ENCODE measurements around the gene CSMD2.

The CSMD2 gene

GRCh38 chr1:33893147-33893830, 271.7 kb downstream of the CSMD2 start:
- DNase-seq, result no peak

DNA sequence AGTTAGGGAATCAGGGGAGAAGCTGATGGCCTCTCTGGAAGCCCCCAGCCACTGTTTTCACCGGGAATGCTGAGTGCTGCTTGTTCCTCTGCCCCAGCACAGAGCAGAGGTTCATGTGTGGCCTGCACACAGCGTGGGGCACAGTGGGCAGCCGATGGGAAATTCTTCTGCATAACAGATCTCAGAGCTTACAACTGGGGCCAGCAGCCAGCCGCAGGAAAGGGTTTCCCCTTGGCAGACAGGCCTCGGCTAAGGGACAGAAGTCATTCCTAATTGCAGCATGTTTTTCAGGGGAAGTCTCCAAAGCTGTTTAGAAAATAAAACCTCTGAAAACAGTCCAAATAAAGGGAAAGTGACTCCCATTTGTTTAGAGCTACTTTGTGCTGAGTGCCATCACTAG, 278.5 kb downstream of the CSMD2 start:
- no peak for DNase-seq

GRCh38 chr1:33880305-33880704, 284.7 kb downstream of the CSMD2 start:
- no peak for DNase-seq

DNA sequence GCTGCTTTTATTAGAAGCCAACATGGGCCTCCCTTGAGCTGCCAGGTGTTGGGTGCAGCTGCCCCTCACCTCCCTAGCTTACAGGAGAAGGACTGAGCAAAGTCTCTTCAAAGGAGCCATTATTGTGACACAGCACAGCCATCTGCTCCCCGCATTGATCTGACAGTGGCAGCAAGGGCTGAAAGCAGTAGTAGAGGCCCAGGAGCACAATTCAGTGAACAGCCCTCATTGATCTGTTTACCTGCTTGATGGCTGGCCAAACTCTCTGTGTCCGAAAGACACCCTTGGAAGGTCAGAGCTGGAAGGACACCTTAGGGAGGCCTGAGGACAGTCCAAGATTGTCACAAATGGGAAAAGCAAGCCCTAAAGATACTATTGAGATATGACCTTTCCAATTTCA, 286.6 kb downstream of the CSMD2 start:
- no peak for DNase-seq

DNA sequence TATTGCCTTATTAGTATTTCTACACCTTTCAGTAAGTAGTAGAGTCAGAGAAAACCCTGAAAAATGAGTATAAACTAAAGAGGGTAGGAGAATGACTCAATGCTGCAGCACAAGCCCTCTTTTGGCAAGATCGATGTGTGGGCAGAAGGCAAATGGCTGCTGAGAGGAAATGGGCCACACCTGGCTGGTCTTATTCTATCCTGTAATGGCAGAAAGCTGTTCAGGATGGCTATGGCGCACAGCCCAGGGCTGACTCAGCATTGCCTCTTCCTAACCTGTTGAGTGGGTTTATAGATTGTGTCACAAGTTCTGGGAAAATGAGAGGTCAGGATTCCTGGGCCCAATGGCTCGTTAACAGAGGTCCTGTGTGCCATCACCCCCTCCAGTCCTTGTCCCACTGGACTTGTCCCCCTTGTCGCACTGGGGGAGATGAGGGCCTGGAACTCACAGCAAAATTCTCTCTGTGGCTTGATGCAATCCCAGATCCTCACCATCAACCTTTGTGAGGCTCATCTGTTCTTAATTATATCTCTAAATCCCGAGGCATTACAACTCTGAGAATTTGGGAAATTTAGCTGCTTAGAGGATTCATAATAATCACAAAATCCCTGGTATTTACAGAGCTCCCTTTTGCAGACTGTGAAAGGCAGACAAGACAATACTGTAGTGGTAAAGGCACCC, 287.9 kb downstream of the CSMD2 start:
- DNase-seq, result no peak

- DNase-seq, result no peak
Observed at GRCh38 chr1:33875862-33876261, 289.2 kb downstream of the CSMD2 start.

DNA sequence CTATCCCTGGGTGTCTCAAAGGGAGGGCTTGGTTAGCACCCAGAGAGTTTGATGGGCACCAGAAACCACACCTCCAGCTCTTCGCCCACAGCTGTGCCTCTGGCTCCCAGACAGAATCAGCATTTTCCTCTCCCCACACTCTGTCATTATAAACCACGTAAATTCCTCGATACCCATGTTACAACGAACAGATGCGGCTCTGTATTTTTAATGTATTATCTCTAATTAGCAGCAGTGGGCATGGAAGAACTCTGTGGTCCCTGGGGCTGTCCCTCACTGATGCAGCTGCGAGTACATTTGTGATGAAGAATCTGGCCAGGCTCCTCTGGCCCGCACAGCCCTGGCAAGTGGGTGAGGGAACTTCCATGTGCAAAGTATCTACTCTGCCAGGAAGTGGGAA, 290.4 kb downstream of the CSMD2 start:
- no peak for DNase-seq

GRCh38 chr1:33872683-33873082, 292.3 kb downstream of the CSMD2 start:
- no peak for DNase-seq

- no peak for DNase-seq
Observed at GRCh38 chr1:33872275-33872674, 292.8 kb downstream of the CSMD2 start.

DNA sequence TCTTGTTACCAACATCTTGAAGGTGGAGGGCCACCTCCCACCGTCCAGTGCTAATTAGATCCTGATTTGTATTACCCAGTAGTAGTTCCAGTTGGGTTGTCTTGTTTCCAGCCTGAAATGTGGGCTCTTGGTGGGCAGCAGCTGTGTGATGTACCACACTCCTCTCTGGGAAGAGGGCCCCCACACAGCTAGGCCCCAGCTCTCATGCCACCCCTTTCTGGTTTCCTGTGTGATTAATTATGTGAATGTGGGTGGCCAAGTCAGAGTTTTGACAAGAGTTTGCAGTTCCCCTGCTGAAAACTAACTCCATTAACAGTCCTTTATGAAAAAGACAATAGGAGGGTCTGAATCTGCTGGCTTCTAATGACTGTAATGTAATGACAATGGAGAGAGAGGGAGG, 297.3 kb downstream of the CSMD2 start:
- no peak for DNase-seq

GRCh38 chr1:33866281-33866680, 298.7 kb downstream of the CSMD2 start:
- DNase-seq, result no peak

- DNase-seq, result no peak
Observed at GRCh38 chr1:33864460-33865389, 300.3 kb downstream of the CSMD2 start.

DNA sequence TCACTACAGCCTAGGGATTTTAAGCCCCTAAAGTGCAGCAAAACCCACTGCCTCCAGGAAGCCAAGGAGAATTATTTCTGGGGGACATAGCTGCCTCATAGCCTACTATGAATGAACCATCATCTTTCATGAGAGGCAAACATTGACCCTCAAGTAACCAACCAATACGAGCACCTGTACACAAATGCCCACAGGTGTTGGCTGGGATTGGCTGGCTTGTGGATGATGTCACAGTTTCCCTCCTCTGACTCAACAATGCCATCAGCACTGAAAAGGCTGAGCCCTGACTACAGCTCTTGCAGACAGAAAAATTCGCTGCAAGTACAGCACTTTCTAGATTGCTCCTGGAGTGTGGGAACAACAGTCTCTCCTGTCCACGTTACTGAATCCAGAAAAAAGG, 301.3 kb downstream of the CSMD2 start, which contains the start of gene HMGB4:
TSS of gene HMGB4 (plus strand) at position 301 of the 400 bp plus-strand sequence. CDS start 113 bp downstream, outside the sequence.
- no peak for DNase-seq

DNA sequence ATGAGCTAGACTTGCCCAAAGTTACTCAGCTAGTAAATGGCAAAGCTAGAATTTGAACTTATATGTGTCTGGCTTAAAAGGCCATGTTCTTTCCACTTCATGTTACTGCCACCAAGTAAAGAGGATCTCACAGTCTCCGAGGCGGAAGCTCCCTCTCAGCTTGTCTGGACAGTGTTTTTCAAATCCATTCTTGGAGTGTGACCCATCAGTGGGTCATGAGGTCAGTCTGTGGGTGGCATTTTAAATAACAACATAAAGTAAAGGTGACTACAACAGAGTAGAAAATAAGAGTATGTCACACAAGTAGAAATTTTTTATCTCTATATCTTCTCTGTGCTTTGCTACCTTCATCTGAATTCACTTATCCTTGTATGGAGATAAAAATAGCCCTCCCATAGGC, 304.4 kb downstream of the CSMD2 start:
- no peak for DNase-seq

DNA sequence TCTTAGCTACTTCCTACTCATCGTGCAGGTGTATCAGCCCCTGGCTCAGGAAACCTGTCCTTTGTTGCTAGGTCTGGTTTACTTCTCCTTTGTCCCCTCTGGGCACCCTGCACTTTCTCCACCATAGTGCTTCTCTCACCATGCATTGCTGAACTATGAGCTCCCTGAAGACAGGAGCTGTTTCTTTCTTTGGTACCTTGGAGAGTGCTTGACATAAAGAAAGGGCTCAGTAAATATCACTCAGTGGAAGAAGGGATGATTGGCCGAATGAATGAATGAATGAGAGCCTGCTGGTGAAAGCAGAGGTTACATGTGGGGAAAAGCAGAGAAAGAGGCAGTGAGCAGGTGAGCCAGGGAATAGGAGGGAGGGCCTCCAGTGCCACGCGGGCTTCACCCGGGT, 310.9 kb downstream of the CSMD2 start:
- no peak for DNase-seq

DNA sequence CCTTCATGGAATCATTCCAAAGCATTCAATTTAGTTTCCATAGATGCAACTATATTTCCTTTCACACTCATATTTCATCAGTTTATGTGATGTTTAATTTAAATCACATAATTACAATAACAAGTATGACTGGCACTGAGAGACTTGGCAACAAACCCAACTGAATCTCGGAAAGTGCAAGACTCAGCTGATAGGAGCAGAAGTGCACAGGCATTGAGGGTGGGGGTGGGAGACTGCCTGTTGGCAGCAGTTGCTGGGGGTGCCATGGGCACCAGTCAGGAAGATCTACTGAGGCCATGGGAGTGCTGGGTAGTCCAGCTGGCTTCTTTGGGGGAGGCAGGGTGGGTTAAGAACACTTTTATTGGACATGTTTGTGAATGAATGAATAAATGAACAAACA, 311.6 kb downstream of the CSMD2 start:
- no peak for DNase-seq

DNA sequence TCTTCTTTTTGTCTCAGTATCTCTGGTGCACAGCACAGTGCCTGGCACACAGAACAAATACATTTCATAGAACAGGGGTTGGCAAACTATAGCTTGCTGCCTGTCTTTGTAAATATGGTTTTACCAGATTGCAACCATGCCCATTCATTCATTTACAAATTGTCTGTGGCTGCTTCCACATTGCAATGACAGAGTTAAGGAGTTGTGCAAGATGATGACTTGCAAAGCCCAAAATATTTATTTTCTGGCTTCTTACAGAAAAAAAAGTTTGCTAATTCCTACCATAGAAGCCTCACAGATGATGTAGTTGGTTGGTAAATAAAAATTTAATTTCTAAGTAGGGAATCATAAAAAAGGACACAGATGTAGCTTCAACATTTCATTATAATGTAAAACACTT, 312.3 kb downstream of the CSMD2 start:
- DNase-seq, result no peak

GRCh38 chr1:33850481-33850880, 314.5 kb downstream of the CSMD2 start:
- DNase-seq, result no peak

DNA sequence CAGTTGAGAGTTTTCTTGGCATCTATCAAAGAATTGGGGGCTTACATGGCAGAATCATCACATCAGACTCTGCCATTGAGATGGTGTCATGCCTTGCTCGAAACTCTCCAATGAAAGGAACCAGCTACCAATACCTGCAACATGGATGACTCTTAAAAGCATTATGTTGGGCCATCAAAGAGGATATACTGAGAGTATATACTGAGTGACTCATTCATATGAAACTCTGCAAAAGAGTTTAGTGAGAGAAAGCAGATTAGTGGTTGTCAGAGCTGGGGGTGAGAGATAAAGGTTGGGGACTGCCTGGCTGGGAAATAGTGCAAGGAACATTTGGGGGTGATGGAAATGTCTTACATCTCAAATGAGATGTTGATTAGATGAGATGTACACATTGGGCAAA, 315.8 kb downstream of the CSMD2 start:
- DNase-seq, result no peak

- DNase-seq, result no peak
Observed at GRCh38 chr1:33848205-33848937, 316.7 kb downstream of the CSMD2 start.

DNA sequence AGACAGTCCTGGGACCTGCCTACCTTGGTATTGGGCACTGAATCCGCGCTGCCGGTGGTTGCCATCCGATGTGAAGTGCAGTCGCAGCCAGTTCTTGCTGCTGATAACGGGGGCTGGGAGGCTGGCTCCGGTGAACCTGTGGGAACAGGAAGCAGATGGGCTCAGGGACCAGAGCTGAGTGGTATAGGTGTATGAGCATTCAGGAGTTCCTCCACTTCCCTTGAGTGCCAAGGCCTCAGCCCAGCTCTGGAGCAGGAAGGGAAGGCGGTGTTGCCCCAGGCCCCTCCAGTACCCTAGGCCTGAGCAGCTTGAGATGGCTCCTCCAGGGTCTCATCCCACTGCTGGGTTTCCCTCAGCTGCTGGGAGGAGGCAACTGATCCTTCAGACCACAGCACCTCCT, 318.2 kb downstream of the CSMD2 start:
- DNase-seq, result no peak

GRCh38 chr1:33844166-33844565, 320.9 kb downstream of the CSMD2 start:
- no peak for DNase-seq

DNA sequence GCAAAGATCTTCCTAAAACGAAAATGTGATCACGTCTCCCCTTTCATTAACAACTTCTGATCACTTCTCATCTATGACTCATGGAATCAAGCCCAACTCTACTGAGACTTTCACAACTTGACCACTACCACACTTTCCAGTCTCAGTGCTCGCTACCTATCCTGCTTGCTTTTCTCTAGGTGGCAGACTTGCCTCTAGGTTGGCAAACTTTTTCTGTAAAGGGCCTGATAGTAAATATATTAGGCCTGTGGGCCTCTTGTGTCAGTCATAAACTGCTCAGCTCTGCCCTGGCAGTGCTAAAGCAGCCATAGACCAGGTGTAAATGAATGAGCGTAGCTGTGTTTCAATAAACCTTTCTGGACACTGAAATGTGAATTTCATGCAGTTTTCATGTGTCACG, 322.7 kb downstream of the CSMD2 start:
- DNase-seq, result no peak
